HEK293 (cell line): ENCODE results near the gene EXD3.

Source experiments
- FEZF1 ChIP-seq: fragments of 450-650 bp; formaldehyde crosslinking; IDR thresholded peaks from 2 replicates; pipeline ENCODE4 v1.5.1; 2016; ENCODE audit warnings: missing biosample characterization, missing genetic modification characterization
- GLI2 ChIP-seq: fragments of 450-650 bp; formaldehyde crosslinking; IDR thresholded peaks from 2 replicates; pipeline ENCODE4; 2017; ENCODE audit warnings: missing biosample characterization, missing genetic modification characterization, low read depth, borderline replicate concordance
- GLIS2 ChIP-seq: fragments of 450-650 bp; formaldehyde crosslinking; IDR thresholded peaks from 2 replicates; pipeline ENCODE4 v1.5.1; 2016; ENCODE audit warnings: missing biosample characterization, missing genetic modification characterization
- KLF7 ChIP-seq: fragments of 450-650 bp; formaldehyde crosslinking; IDR thresholded peaks from 2 replicates; pipeline ENCODE4 v1.5.1; 2016; ENCODE audit warnings: missing biosample characterization, missing genetic modification characterization, borderline replicate concordance
- SETDB1 ChIP-seq: IDR thresholded peaks from one replicate; pipeline ENCODE4 v1.6.1; 2017; ENCODE audit warnings: mild to moderate bottlenecking, low read length, moderate library complexity, mixed read lengths; ENCODE audit not compliant: insufficient read length
- SP3 ChIP-seq: fragments of 450-650 bp; formaldehyde crosslinking; IDR thresholded peaks from 2 replicates; pipeline ENCODE4 v1.5.1; 2016; ENCODE audit warnings: missing biosample characterization, missing genetic modification characterization
- ZBTB48 ChIP-seq: fragments of 450-650 bp; formaldehyde crosslinking; IDR thresholded peaks from 2 replicates; pipeline ENCODE4 v1.5.1; 2016; ENCODE audit warnings: missing biosample characterization, missing genetic modification characterization
- ZNF112 ChIP-seq: fragments of 450-650 bp; formaldehyde crosslinking; IDR thresholded peaks from 2 replicates; pipeline ENCODE4 v1.5.0; 2017; ENCODE audit warnings: missing biosample characterization, missing genetic modification characterization
- ZNF157 ChIP-seq: fragments of 450-650 bp; formaldehyde crosslinking; IDR thresholded peaks from 2 replicates; pipeline ENCODE4 v1.5.1; 2016; ENCODE audit warnings: missing biosample characterization, missing genetic modification characterization
- ZNF16 ChIP-seq: fragments of 450-650 bp; formaldehyde crosslinking; IDR thresholded peaks from 2 replicates; pipeline ENCODE4 v1.5.1; 2016; ENCODE audit warnings: low read depth, missing biosample characterization, missing genetic modification characterization
- ZNF174 ChIP-seq: fragments of 450-650 bp; formaldehyde crosslinking; IDR thresholded peaks from 2 replicates; pipeline ENCODE4 v1.5.0; 2017; ENCODE audit warnings: missing biosample characterization, mild to moderate bottlenecking, missing genetic modification characterization
- ZNF184 ChIP-seq: fragments of 450-650 bp; IDR thresholded peaks from 2 replicates; pipeline ENCODE4 v1.5.1; 2018; ENCODE audit warnings: missing biosample characterization, mild to moderate bottlenecking, missing genetic modification characterization
- ZNF335 ChIP-seq: fragments of 450-650 bp; formaldehyde crosslinking; conservative IDR thresholded peaks from 2 replicates; pipeline ENCODE4 v1.5.1; 2016; ENCODE audit warnings: missing biosample characterization, missing genetic modification characterization
- ZNF416 ChIP-seq: fragments of 450-650 bp; formaldehyde crosslinking; IDR thresholded peaks from 2 replicates; pipeline ENCODE4 v1.5.1; 2016; ENCODE audit warnings: missing biosample characterization, missing genetic modification characterization
- ZNF423 ChIP-seq: fragments of 450-650 bp; formaldehyde crosslinking; IDR thresholded peaks from 2 replicates; pipeline ENCODE4 v1.5.1; 2016; ENCODE audit warnings: missing biosample characterization, missing genetic modification characterization
- ZNF426 ChIP-seq: fragments of 450-650 bp; formaldehyde crosslinking; IDR thresholded peaks from 2 replicates; pipeline ENCODE4 v1.5.1; 2017; ENCODE audit warnings: missing biosample characterization, missing genetic modification characterization, mild to moderate bottlenecking, inconsistent platforms, moderate library complexity
- ZNF521 ChIP-seq: fragments of 450-650 bp; formaldehyde crosslinking; IDR thresholded peaks from 2 replicates; pipeline ENCODE4 v1.5.1; 2017; ENCODE audit warnings: missing biosample characterization, mild to moderate bottlenecking, missing genetic modification characterization
- ZNF621 ChIP-seq: fragments of 450-650 bp; formaldehyde crosslinking; IDR thresholded peaks from 2 replicates; pipeline ENCODE4 v1.5.1; 2017; ENCODE audit warnings: missing biosample characterization, missing genetic modification characterization
- ZNF626 ChIP-seq: fragments of 450-650 bp; sonication (Bioruptor Pico); formaldehyde crosslinking; IDR thresholded peaks from 2 replicates; pipeline ENCODE4 v1.5.1; 2018; ENCODE audit warnings: missing biosample characterization, missing genetic modification characterization, inconsistent platforms
- ZNF658 ChIP-seq: fragments of 450-650 bp; formaldehyde crosslinking; IDR thresholded peaks from 2 replicates; pipeline ENCODE4; 2016; ENCODE audit warnings: missing biosample characterization, missing genetic modification characterization
- ZNF777 ChIP-seq: fragments of 450-650 bp; formaldehyde crosslinking; IDR thresholded peaks from 2 replicates; pipeline ENCODE4 v1.5.1; 2017; ENCODE audit warnings: missing biosample characterization, missing genetic modification characterization, borderline replicate concordance
- TF ChIP-seq, protein P1 (sequence below): fragments of 450-650 bp; formaldehyde crosslinking; IDR thresholded peaks from 2 replicates; pipeline ENCODE4 v1.5.1; 2016; ENCODE audit warnings: missing biosample characterization, missing genetic modification characterization
- TF ChIP-seq, protein P2 (sequence below): fragments of 450-650 bp; formaldehyde crosslinking; IDR thresholded peaks from 2 replicates; pipeline ENCODE4 v1.5.1; 2016; ENCODE audit warnings: missing biosample characterization, missing genetic modification characterization
- TF ChIP-seq, protein P3 (sequence below): fragments of 450-650 bp; formaldehyde crosslinking; IDR thresholded peaks from 2 replicates; pipeline ENCODE4 v1.5.1; 2016; ENCODE audit warnings: missing biosample characterization, missing genetic modification characterization
- TF ChIP-seq, protein P4 (sequence below): fragments of 450-650 bp; formaldehyde crosslinking; IDR thresholded peaks from 2 replicates; pipeline ENCODE4 v1.5.1; 2017; ENCODE audit warnings: missing biosample characterization, mild to moderate bottlenecking, missing genetic modification characterization, moderate library complexity
- TF ChIP-seq, protein P5 (sequence below): fragments of 450-650 bp; formaldehyde crosslinking; IDR thresholded peaks from 2 replicates; pipeline ENCODE4 v1.5.1; 2017; ENCODE audit warnings: missing biosample characterization, missing genetic modification characterization
- TF ChIP-seq, protein P6 (sequence below): fragments of 450-650 bp; formaldehyde crosslinking; optimal IDR thresholded peaks from 2 replicates; pipeline ENCODE3; 2016; ENCODE audit warnings: missing biosample characterization, mild to moderate bottlenecking, missing genetic modification characterization

Gene EXD3

DNA sequence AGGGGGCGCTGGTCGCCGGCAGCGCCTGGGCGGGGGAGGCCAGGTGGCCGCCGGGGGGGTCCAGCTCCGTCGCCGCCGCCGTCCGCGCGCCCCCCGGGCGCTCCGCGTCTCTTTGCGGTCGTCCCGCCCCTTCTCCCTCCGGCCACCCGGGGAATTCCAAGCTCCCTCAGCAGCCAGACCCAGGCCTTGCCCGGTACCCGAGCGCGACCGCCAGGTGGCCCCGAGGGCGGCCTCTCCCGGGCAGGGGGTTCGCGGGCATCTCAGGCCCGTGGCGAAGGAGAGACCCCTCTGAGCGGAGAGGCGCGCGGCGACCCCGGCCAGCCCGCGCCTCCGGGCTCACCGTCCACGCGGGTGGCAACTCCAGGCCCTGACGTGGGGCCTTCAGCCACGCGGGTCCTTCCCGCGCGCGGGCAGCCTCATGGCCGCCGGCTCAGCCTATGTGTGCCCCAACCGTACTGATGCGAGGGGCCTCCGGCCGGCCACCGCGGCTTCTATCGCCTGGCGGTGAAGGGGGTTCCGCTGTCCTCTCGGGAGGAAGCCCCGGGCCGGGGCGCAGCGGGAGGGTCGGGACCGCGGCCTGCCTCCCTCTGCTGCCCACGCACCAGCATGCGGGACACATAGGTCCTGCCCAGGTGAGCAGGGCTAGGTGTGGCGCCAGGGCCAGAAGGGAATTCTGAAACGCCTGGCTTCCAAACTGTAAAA is 120.4 kb downstream of the EXD3 start (continued):
- TF ChIP-seq, protein P1, sequence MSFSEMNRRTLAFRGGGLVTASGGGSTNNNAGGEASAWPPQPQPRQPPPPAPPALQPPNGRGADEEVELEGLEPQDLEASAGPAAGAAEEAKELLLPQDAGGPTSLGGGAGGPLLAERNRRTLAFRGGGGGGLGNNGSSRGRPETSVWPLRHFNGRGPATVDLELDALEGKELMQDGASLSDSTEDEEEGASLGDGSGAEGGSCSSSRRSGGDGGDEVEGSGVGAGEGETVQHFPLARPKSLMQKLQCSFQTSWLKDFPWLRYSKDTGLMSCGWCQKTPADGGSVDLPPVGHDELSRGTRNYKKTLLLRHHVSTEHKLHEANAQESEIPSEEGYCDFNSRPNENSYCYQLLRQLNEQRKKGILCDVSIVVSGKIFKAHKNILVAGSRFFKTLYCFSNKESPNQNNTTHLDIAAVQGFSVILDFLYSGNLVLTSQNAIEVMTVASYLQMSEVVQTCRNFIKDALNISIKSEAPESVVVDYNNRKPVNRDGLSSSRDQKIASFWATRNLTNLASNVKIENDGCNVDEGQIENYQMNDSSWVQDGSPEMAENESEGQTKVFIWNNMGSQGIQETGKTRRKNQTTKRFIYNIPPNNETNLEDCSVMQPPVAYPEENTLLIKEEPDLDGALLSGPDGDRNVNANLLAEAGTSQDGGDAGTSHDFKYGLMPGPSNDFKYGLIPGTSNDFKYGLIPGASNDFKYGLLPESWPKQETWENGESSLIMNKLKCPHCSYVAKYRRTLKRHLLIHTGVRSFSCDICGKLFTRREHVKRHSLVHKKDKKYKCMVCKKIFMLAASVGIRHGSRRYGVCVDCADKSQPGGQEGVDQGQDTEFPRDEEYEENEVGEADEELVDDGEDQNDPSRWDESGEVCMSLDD (tag by site-specific recombination), result 0 out of 2 replicates have a peak, but pooled peaks have one; percentile 29
- TF ChIP-seq SETDB1 (no peak), GLIS2 (tag by site-specific recombination) (peak; percentile 85), ZNF112 (tag by site-specific recombination) (no peak), ZNF626 (tag by site-specific recombination) (no peak), FEZF1 (tag by site-specific recombination) (no peak), ZNF426 (tag by site-specific recombination) (no peak), ZNF174 (no peak), ZNF335 (tag by site-specific recombination) (no peak), KLF7 (no peak), ZNF777 (tag by site-specific recombination) (no peak), SP3 (tag by site-specific recombination) (no peak), ZNF423 (tag by site-specific recombination) (peak; percentile 11), ZNF184 (no peak), ZNF416 (tag by site-specific recombination) (no peak), ZNF621 (tag by site-specific recombination) (no peak), ZNF521 (tag by site-specific recombination) (no peak), GLI2 (tag by site-specific recombination) (no peak), ZBTB48 (peak; percentile 46; the same call in 1 of the 2 replicates), ZNF16 (tag by site-specific recombination) (no peak), ZNF658 (tag by site-specific recombination) (no peak), ZNF157 (tag by site-specific recombination) (no peak)
- TF ChIP-seq, protein P2, sequence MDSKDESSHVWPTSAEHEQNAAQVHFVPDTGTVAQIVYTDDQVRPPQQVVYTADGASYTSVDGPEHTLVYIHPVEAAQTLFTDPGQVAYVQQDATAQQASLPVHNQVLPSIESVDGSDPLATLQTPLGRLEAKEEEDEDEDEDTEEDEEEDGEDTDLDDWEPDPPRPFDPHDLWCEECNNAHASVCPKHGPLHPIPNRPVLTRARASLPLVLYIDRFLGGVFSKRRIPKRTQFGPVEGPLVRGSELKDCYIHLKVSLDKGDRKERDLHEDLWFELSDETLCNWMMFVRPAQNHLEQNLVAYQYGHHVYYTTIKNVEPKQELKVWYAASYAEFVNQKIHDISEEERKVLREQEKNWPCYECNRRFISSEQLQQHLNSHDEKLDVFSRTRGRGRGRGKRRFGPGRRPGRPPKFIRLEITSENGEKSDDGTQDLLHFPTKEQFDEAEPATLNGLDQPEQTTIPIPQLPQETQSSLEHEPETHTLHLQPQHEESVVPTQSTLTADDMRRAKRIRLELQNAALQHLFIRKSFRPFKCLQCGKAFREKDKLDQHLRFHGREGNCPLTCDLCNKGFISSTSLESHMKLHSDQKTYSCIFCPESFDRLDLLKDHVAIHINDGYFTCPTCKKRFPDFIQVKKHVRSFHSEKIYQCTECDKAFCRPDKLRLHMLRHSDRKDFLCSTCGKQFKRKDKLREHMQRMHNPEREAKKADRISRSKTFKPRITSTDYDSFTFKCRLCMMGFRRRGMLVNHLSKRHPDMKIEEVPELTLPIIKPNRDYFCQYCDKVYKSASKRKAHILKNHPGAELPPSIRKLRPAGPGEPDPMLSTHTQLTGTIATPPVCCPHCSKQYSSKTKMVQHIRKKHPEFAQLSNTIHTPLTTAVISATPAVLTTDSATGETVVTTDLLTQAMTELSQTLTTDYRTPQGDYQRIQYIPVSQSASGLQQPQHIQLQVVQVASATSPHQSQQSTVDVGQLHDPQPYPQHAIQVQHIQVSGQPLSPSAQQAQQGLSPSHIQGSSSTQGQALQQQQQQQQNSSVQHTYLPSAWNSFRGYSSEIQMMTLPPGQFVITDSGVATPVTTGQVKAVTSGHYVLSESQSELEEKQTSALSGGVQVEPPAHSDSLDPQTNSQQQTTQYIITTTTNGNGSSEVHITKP (tag by site-specific recombination), result peak; percentile 55
- TF ChIP-seq, protein P3, sequence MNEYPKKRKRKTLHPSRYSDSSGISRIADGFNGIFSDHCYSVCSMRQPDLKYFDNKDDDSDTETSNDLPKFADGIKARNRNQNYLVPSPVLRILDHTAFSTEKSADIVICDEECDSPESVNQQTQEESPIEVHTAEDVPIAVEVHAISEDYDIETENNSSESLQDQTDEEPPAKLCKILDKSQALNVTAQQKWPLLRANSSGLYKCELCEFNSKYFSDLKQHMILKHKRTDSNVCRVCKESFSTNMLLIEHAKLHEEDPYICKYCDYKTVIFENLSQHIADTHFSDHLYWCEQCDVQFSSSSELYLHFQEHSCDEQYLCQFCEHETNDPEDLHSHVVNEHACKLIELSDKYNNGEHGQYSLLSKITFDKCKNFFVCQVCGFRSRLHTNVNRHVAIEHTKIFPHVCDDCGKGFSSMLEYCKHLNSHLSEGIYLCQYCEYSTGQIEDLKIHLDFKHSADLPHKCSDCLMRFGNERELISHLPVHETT (tag by site-specific recombination), result no peak
- TF ChIP-seq, protein P4, sequence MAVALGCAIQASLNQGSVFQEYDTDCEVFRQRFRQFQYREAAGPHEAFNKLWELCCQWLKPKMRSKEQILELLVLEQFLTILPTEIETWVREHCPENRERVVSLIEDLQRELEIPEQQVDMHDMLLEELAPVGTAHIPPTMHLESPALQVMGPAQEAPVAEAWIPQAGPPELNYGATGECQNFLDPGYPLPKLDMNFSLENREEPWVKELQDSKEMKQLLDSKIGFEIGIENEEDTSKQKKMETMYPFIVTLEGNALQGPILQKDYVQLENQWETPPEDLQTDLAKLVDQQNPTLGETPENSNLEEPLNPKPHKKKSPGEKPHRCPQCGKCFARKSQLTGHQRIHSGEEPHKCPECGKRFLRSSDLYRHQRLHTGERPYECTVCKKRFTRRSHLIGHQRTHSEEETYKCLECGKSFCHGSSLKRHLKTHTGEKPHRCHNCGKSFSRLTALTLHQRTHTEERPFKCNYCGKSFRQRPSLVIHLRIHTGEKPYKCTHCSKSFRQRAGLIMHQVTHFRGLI (tag by site-specific recombination), result no peak
- TF ChIP-seq, protein P5, sequence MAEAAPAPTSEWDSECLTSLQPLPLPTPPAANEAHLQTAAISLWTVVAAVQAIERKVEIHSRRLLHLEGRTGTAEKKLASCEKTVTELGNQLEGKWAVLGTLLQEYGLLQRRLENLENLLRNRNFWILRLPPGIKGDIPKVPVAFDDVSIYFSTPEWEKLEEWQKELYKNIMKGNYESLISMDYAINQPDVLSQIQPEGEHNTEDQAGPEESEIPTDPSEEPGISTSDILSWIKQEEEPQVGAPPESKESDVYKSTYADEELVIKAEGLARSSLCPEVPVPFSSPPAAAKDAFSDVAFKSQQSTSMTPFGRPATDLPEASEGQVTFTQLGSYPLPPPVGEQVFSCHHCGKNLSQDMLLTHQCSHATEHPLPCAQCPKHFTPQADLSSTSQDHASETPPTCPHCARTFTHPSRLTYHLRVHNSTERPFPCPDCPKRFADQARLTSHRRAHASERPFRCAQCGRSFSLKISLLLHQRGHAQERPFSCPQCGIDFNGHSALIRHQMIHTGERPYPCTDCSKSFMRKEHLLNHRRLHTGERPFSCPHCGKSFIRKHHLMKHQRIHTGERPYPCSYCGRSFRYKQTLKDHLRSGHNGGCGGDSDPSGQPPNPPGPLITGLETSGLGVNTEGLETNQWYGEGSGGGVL, result peak; percentile 11; the same call in 1 of the 2 replicates
- TF ChIP-seq, protein P6, sequence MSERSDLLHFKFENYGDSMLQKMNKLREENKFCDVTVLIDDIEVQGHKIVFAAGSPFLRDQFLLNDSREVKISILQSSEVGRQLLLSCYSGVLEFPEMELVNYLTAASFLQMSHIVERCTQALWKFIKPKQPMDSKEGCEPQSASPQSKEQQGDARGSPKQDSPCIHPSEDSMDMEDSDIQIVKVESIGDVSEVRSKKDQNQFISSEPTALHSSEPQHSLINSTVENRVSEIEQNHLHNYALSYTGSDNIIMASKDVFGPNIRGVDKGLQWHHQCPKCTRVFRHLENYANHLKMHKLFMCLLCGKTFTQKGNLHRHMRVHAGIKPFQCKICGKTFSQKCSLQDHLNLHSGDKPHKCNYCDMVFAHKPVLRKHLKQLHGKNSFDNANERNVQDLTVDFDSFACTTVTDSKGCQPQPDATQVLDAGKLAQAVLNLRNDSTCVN (tag by site-specific recombination), result peak; percentile 82
